UCSD-AML1 (cell line): ENCODE results near the gene MCTP1.
A peak's percentile ranks its signal among the peaks of the same experiment; 100 is the strongest.
"Not testable (repeated sequence)": the region's sequence is repeated elsewhere in the genome, so short reads cannot be mapped to it uniquely, and the experiment has no call there.

Source experiments
- DNase-seq: peaks from one replicate; lab custom pipeline; 2025; ENCODE audit not compliant: unreplicated experiment; lab: John Stamatoyannopoulos, UW

Gene MCTP1

GRCh38 chr5:95042037-95042436 lies 242.9 kb downstream of the MCTP1 start:
- DNase-seq: no peak

- DNase-seq: no peak
Observed at GRCh38 chr5:95035891-95036685, 248.8 kb downstream of the MCTP1 start.

GRCh38 chr5:95032801-95033200 lies 252.1 kb downstream of the MCTP1 start:
- DNase-seq: no peak

GRCh38 chr5:95029569-95030366 lies 255.1 kb downstream of the MCTP1 start:
- DNase-seq: peak; percentile 24

GRCh38 chr5:95027775-95028174 lies 257.1 kb downstream of the MCTP1 start:
- no peak for DNase-seq

GRCh38 chr5:95027151-95027721 lies 257.7 kb downstream of the MCTP1 start:
- peak; percentile 24 for DNase-seq

GRCh38 chr5:95026718-95027117 lies 258.2 kb downstream of the MCTP1 start:
- no peak for DNase-seq

- peak; percentile 23 for DNase-seq
Observed at GRCh38 chr5:95022967-95023695, 261.8 kb downstream of the MCTP1 start.

GRCh38 chr5:95020345-95020744 lies 264.5 kb downstream of the MCTP1 start:
- DNase-seq: no peak

GRCh38 chr5:95018946-95019345 lies 265.9 kb downstream of the MCTP1 start:
- DNase-seq: no peak

GRCh38 chr5:95018511-95018910 lies 266.4 kb downstream of the MCTP1 start:
- no peak for DNase-seq

GRCh38 chr5:95009812-95010211 lies 275.1 kb downstream of the MCTP1 start:
- DNase-seq: no peak

GRCh38 chr5:95007921-95008597 lies 276.8 kb downstream of the MCTP1 start:
- no peak for DNase-seq

GRCh38 chr5:95005811-95006210 lies 279.1 kb downstream of the MCTP1 start:
- DNase-seq: no peak

GRCh38 chr5:94998670-94999069 lies 286.2 kb downstream of the MCTP1 start:
- DNase-seq: no peak

GRCh38 chr5:94994537-94994936 lies 290.4 kb downstream of the MCTP1 start:
- not testable (repeated sequence) for DNase-seq

GRCh38 chr5:94993491-94993890 lies 291.4 kb downstream of the MCTP1 start:
- DNase-seq: no peak

- DNase-seq: no peak
Observed at GRCh38 chr5:94992325-94992724, 292.6 kb downstream of the MCTP1 start.

- DNase-seq: no peak
Observed at GRCh38 chr5:94983861-94984535, 300.9 kb downstream of the MCTP1 start.

GRCh38 chr5:94977437-94977836 lies 307.5 kb downstream of the MCTP1 start:
- no peak for DNase-seq
